Endometrial microvascular endothelial cells (primary cell): ENCODE measurements around the gene GNG7. TPM values are rescaled to one million over a fixed set of nuclear protein-coding genes. Genes with fewer than 3 reads are reported as not detected.
"Not testable (repeated sequence)": the region's sequence is repeated elsewhere in the genome, so short reads cannot be mapped to it uniquely, and the experiment has no call there.

Experiments used
- in situ Hi-C: cut with HindIII; loops from 2 replicates; pipeline ENCODE4 v1.10.0; 2017; ENCODE audit warnings: low sequenced_read_pairs, low pct_unique_long_range_greater_than_20kb; ENCODE audit errors: inconsistent ontology term
- total RNA-seq: library from RNA; depleted of rRNA; stranded (reverse); fragments of >200 nt; gene quantifications from one replicate; pipeline ENCODE4 v1.2.3, GENCODE V29; 2015; ENCODE audit errors: inconsistent ontology term

The GNG7 gene
- total RNA-seq, 1 donor from 2014 or later = not detected

- in situ Hi-C loops = no loop called here
Measured at GRCh38 chr19:2574478-2574931, 128.0 kb downstream of the GNG7 start.

- in situ Hi-C loops = no loop called here
Measured at GRCh38 chr19:2573916-2574315, 128.6 kb downstream of the GNG7 start.

GRCh38 chr19:2572152-2572551 is 130.3 kb downstream of the GNG7 start:
- in situ Hi-C loops = not testable (repeated sequence)

GRCh38 chr19:2569596-2570465 is 132.7 kb downstream of the GNG7 start:
- in situ Hi-C loops = no loop called here

- in situ Hi-C loops = no loop called here
Measured at GRCh38 chr19:2567996-2568395, 134.5 kb downstream of the GNG7 start.

- in situ Hi-C loops = no loop called here
Measured at GRCh38 chr19:2567580-2567979, 134.9 kb downstream of the GNG7 start.

GRCh38 chr19:2563546-2563945 is 138.9 kb downstream of the GNG7 start:
- in situ Hi-C loops = not testable (repeated sequence)

GRCh38 chr19:2561895-2562294 is 140.6 kb downstream of the GNG7 start:
- in situ Hi-C loops = no loop called here

- in situ Hi-C loops = no loop called here
Measured at GRCh38 chr19:2561221-2561620, 141.3 kb downstream of the GNG7 start.

- in situ Hi-C loops = no loop called here
Measured at GRCh38 chr19:2560369-2560768, 142.1 kb downstream of the GNG7 start.

GRCh38 chr19:2558543-2558942 is 144.0 kb downstream of the GNG7 start:
- in situ Hi-C loops = no loop called here

GRCh38 chr19:2558131-2558530 is 144.4 kb downstream of the GNG7 start:
- in situ Hi-C loops = not testable (repeated sequence)

- in situ Hi-C loops = no loop called here
Measured at GRCh38 chr19:2557093-2557440, 145.4 kb downstream of the GNG7 start.

- in situ Hi-C loops = no loop called here
Measured at GRCh38 chr19:2556221-2557092, 146.0 kb downstream of the GNG7 start.

- in situ Hi-C loops = no loop called here
Measured at GRCh38 chr19:2555422-2556220, 146.9 kb downstream of the GNG7 start.

GRCh38 chr19:2554856-2555255 is 147.6 kb downstream of the GNG7 start:
- in situ Hi-C loops = no loop called here

- in situ Hi-C loops = no loop called here
Measured at GRCh38 chr19:2553510-2553909, 149.0 kb downstream of the GNG7 start.

- in situ Hi-C loops = no loop called here
Measured at GRCh38 chr19:2552859-2553258, 149.6 kb downstream of the GNG7 start.

GRCh38 chr19:2551864-2552185 is 150.7 kb downstream of the GNG7 start:
- in situ Hi-C loops = no loop called here
